H1 (cell line): Measurements from ENCODE around the gene AHDC1. TPM values are rescaled to one million over a fixed set of nuclear protein-coding genes. Genes with fewer than 3 reads are reported as not detected.

Source experiments
- CTCF ChIA-PET: fragments of 300-600 bp; sonication (Branson Sonifier 250); formaldehyde crosslinking; loops from one replicate; lab custom pipeline; 2021; ENCODE audit not compliant: partially characterized antibody; lab: Charles Lee
- POLR2A ChIA-PET: fragments of 300-600 bp; sonication (Branson Sonifier 250); formaldehyde crosslinking; loops from one replicate; lab custom pipeline; 2021; ENCODE audit warnings: inconsistent platforms; ENCODE audit not compliant: partially characterized antibody; lab: Charles Lee
- DNase-seq, 2 experiments: peaks; one replicate each; pipeline versions ENCODE4 v3.0.0 to v3.0.0-alpha.2; 2010 to 2022; ENCODE audit warnings: low spot score in 2 of 2, low read depth in 1 of 2, mixed read lengths in 1 of 2
- FAIRE-seq: peaks from 2 replicates; lab custom pipeline; 2011; peaks lifted over from hg19 to GRCh38; lab: Jason Lieb, UNC
- H2AFZ ChIP-seq: 2 replicates; pipeline ENCODE4 v1.8.1; 2012; ENCODE audit warnings: low read length, inconsistent platforms
- H2AK5ac ChIP-seq: 2 replicates; pipeline ENCODE4 v1.6.1; 2013; ENCODE audit warnings: low read depth, low read length
- H2BK120ac ChIP-seq: replicated peaks from 2 replicates; pipeline ENCODE3; 2013; ENCODE audit warnings: low read depth, low read length, inconsistent platforms
- H2BK12ac ChIP-seq: 2 replicates; pipeline ENCODE4 v1.6.1; 2013; ENCODE audit warnings: low read depth, low read length
- H2BK15ac ChIP-seq: 2 replicates; pipeline ENCODE4 v1.6.1; 2013; ENCODE audit warnings: low read length
- H2BK20ac ChIP-seq: 2 replicates; pipeline ENCODE4 v1.6.1; 2013; ENCODE audit warnings: low read length
- H2BK5ac ChIP-seq: 2 replicates; pipeline ENCODE4 v1.6.1; 2013; ENCODE audit warnings: low read depth, low read length
- H3K14ac ChIP-seq: 2 replicates; pipeline ENCODE4 v1.6.1; 2013; ENCODE audit warnings: inconsistent platforms; ENCODE audit not compliant: insufficient read length
- H3K18ac ChIP-seq: 2 replicates; pipeline ENCODE4 v1.6.1; 2013; ENCODE audit warnings: low read length; ENCODE audit errors: extremely low read depth
- H3K23ac ChIP-seq: 2 replicates; pipeline ENCODE4 v1.6.1; 2013; ENCODE audit warnings: inconsistent platforms; ENCODE audit not compliant: insufficient read length
- H3K23me2 ChIP-seq: 2 replicates; pipeline ENCODE4 v1.6.1; 2013; ENCODE audit warnings: low read depth, low read length
- H3K27ac ChIP-seq: 2 replicates; pipeline ENCODE4 v1.6.1; 2011; ENCODE audit warnings: low read depth, low read length, inconsistent platforms
- H3K27me3 ChIP-seq, 4 experiments: replicated peaks in 1 of 4; 1 replicate in 1 of 4; 2 replicates in 3 of 4; pipeline versions ENCODE4 v1.6.1 to v1.8.1; 2011 to 2013; ENCODE audit warnings: low read length in 3 of 4, mild to moderate bottlenecking in 3 of 4, inconsistent platforms in 2 of 4, mixed read lengths in 2 of 4, moderate library complexity in 1 of 4; ENCODE audit not compliant: control insufficient read depth in 3 of 4, insufficient read depth in 3 of 4; ENCODE audit errors: extremely low read depth in 1 of 4
- H3K36me3 ChIP-seq, 4 experiments: 2 replicates each; pipeline versions ENCODE4 v1.6.1 to v1.8.1; 2011 to 2013; ENCODE audit warnings: mild to moderate bottlenecking in 4 of 4, low read length in 3 of 4, moderate library complexity in 2 of 4, control low read depth in 1 of 4, inconsistent platforms in 1 of 4; ENCODE audit not compliant: insufficient read depth in 4 of 4, control insufficient read depth in 2 of 4
- H3K4ac ChIP-seq: replicated peaks from 2 replicates; pipeline ENCODE3; 2013; ENCODE audit warnings: low read length, low read depth, mixed read lengths, inconsistent platforms; ENCODE audit not compliant: insufficient read length
- H3K4me1 ChIP-seq, 4 experiments: replicated peaks in 1 of 4; 1 replicate in 1 of 4; 2 replicates in 3 of 4; pipeline versions ENCODE4 v1.6.1 to v1.8.1; 2011 to 2013; ENCODE audit warnings: low read length in 3 of 4, inconsistent platforms in 2 of 4, mixed read lengths in 1 of 4; ENCODE audit not compliant: insufficient read depth in 4 of 4, control insufficient read depth in 3 of 4
- H3K4me2 ChIP-seq, 2 experiments: 2 replicates each; pipeline versions ENCODE4 v1.6.1 to v1.8.1; 2011 to 2013; ENCODE audit warnings: low read depth in 2 of 2, low read length in 2 of 2, control low read depth in 1 of 2, inconsistent platforms in 1 of 2, mild to moderate bottlenecking in 1 of 2; ENCODE audit not compliant: insufficient read depth in 1 of 2
- H3K4me3 ChIP-seq, 4 experiments: fragments of 200-600, 300-600 bp in 1 of 4; sonication (generic), shearing (Covaris generic), sonication (Bioruptor Twin) in 1 of 4; 2 replicates each; pipeline versions ENCODE4 v1.5.1 to v1.8.1; 2011 to 2016; ENCODE audit warnings: low read length in 4 of 4, low read depth in 3 of 4, control low read depth in 2 of 4, inconsistent platforms in 2 of 4, mild to moderate bottlenecking in 2 of 4, mixed read lengths in 1 of 4, moderate library complexity in 1 of 4; ENCODE audit not compliant: insufficient read depth in 2 of 4; ENCODE audit errors: extremely low read depth in 1 of 4
- H3K56ac ChIP-seq: replicated peaks from 2 replicates; pipeline ENCODE3; 2013; ENCODE audit warnings: low read depth, mild to moderate bottlenecking, mixed read lengths, low read length, inconsistent platforms; ENCODE audit not compliant: insufficient read length
- H3K79me1 ChIP-seq: 2 replicates; pipeline ENCODE4 v1.6.1; 2013; ENCODE audit warnings: low read depth, low read length, control low read depth
- H3K79me2 ChIP-seq, 2 experiments: 2 replicates each; pipeline versions ENCODE4 v1.6.1 to v1.8.1; 2012 to 2013; ENCODE audit warnings: low read length in 2 of 2, mild to moderate bottlenecking in 2 of 2, inconsistent platforms in 1 of 2; ENCODE audit not compliant: insufficient read depth in 2 of 2, control insufficient read depth in 1 of 2
- H3K9ac ChIP-seq, 4 experiments: replicated peaks in 1 of 4; 1 replicate in 1 of 4; 2 replicates in 3 of 4; pipeline versions ENCODE4 v1.6.1 to v1.8.1; 2011 to 2013; ENCODE audit warnings: low read depth in 3 of 4, low read length in 3 of 4, control low read depth in 2 of 4, mild to moderate bottlenecking in 2 of 4, moderate library complexity in 2 of 4, inconsistent platforms in 1 of 4; ENCODE audit errors: extremely low read depth in 1 of 4
- H3K9me3 ChIP-seq, 2 experiments: 2 replicates each; pipeline versions ENCODE4 v1.6.1 to v1.8.1; 2012 to 2013; ENCODE audit warnings: mild to moderate bottlenecking in 2 of 2, moderate library complexity in 2 of 2, control low read depth in 1 of 2, inconsistent platforms in 1 of 2, low read depth in 1 of 2, low read length in 1 of 2, mixed read lengths in 1 of 2; ENCODE audit not compliant: insufficient read depth in 2 of 2
- H4K20me1 ChIP-seq, 2 experiments: replicated peaks in 1 of 2; 2 replicates each; pipeline versions ENCODE3 to v1.8.1; 2011 to 2013; ENCODE audit warnings: inconsistent platforms in 2 of 2, low read length in 2 of 2, mild to moderate bottlenecking in 1 of 2; ENCODE audit not compliant: insufficient read depth in 2 of 2, control insufficient read depth in 1 of 2
- H4K5ac ChIP-seq: 2 replicates; pipeline ENCODE4 v1.6.1; 2013; ENCODE audit warnings: low read length, low read depth, mixed read lengths, inconsistent platforms; ENCODE audit not compliant: insufficient read length
- H4K8ac ChIP-seq: 2 replicates; pipeline ENCODE4 v1.8.0; 2013; ENCODE audit warnings: mild to moderate bottlenecking, moderate library complexity, low read length, inconsistent platforms; ENCODE audit not compliant: insufficient read depth; ENCODE audit errors: extremely low read depth
- H4K91ac ChIP-seq: replicated peaks from 2 replicates; pipeline ENCODE3; 2013; ENCODE audit warnings: low read length, mixed read lengths, inconsistent platforms; ENCODE audit not compliant: insufficient read length
- SIN3A ChIP-seq, 2 experiments: IDR thresholded peaks in 1 of 2; conservative IDR thresholded peaks in 1 of 2; 2 replicates each; pipeline ENCODE4 v1.6.1; 2011 to 2012; ENCODE audit warnings: low read length in 2 of 2, improper control_type of control experiment in 1 of 2, low read depth in 1 of 2, mild to moderate bottlenecking in 1 of 2
- ZNF274 ChIP-seq: IDR thresholded peaks from 2 replicates; pipeline ENCODE4 v1.7.0; 2012; ENCODE audit warnings: low read length, borderline replicate concordance; ENCODE audit errors: extremely low read depth
- WGBS, 2 experiments: shearing (Covaris generic) in 1 of 2; methylation state at CpG; one replicate each; pipeline versions ENCODE4 v1.1.6 to v1.1.7; 2013 to 2015; ENCODE audit warnings: low lambda C conversion rate in 2 of 2, mixed read lengths in 2 of 2, inconsistent platforms in 1 of 2, low coverage in 1 of 2, missing lambda C conversion rate in 1 of 2; ENCODE audit not compliant: insufficient replicate concordance in 2 of 2, insufficient coverage in 1 of 2, insufficient read length in 1 of 2; ENCODE audit errors: extremely low coverage in 1 of 2, missing lambda C conversion rate in 1 of 2; 5-methylcytosine and 5-hydroxymethylcytosine counted together
- polyA plus RNA-seq, 7 experiments: library from polyadenylated mRNA; depleted of rRNA in 3 of 7; stranded (reverse) in 5 of 7; unstranded in 2 of 7; fragments of >200 nt in 5 of 7; fragments of 200-250 nt in 2 of 7; gene quantifications; 1 replicate in 5 of 7; 2 replicates in 1 of 7; 4 replicates in 1 of 7; pipeline versions ENCODE4 v1.2.1 to v1.2.3, GENCODE V29; 2011 to 2013; ENCODE audit warnings: missing spikeins in 2 of 7, mixed read lengths in 2 of 7
- total RNA-seq: library from RNA; stranded (reverse); fragmentation: NEBNext Ultra II Directional; extraction: Animal tissue kit (Norgen Biotek cat#: 25700); gene quantifications from 2 replicates; pipeline ENCODE4 v1.2.1, GENCODE V29; 2021
- TF ChIP-seq, protein P1 (sequence below): IDR thresholded peaks from 2 replicates; pipeline ENCODE4 v1.6.1; 2012; ENCODE audit warnings: inconsistent platforms
- TF ChIP-seq, protein P2 (sequence below): IDR thresholded peaks from 2 replicates; pipeline ENCODE4 v1.6.1; 2012; ENCODE audit warnings: inconsistent platforms
- TF ChIP-seq, protein P3 (sequence below), 3 experiments: IDR thresholded peaks; 1 replicate in 2 of 3; 2 replicates in 1 of 3; pipeline versions ENCODE4 v1.5.1 to v1.6.1; 2011; ENCODE audit warnings: low read length in 3 of 3, mild to moderate bottlenecking in 3 of 3, inconsistent platforms in 2 of 3, low read depth in 1 of 3, moderate library complexity in 1 of 3; ENCODE audit not compliant: insufficient read depth in 1 of 3; ENCODE audit errors: control extremely low read depth in 1 of 3

The AHDC1 gene
- total and polyA plus RNA-seq, 2 of the 8 experiments (the other 6 are each of a cell fraction or from before 2014, with no cell fraction given) = 4.4 to 35.1 TPM

DNA sequence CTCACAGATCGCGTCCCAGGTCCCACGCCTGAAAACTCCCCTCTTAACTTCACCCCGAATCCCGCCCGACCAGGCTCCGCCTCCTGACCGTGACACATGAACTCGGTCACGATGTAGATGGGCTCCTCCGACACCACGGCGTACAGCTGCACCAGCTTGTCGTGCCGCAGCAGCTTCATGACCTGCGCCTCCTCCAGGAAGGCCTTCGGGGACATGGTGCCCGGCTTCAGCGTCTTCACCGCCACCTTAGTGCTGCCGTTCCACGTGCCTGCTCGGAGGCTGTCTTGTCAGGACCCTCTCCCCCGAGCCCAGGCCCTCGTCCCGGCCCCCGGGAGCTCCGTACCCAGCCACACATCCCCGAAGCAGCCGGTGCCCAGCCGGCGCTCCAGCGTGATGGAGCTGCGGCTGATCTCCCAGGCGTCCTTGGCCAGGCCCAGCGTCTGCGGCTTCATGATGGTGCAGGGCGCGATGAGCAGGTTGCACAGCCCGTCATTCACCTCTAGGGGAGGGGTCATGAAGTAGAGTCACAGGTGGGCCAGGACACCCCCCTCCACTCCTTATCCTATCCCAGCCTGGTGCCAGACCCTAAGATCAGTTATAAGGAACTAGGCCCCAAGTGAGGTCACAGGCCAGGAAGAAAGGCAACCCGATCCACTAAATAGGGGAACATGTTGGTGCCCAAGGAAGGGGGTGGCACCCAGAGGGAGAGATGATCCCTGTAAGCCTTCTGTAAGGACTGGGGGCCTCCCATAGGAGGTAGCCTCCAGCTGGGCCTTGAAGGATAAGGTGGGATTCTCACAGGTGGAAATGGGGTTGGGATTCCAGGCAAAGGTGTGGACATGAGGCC, 11.6 kb upstream of the AHDC1 start:
- peaks cover 0 to 2% of the 10 kb centered on the region in 2 experiments for H4K20me1 ChIP-seq
- peak overlapping the region; percentile 68; the same call in 1 of the 2 replicates for H2BK5ac ChIP-seq
- H2BK20ac ChIP-seq = 0 out of 2 replicates have a peak overlapping the region, but pooled peaks have one; percentile 0
- no peaks in the 10 kb centered on the region for H3K36me3 ChIP-seq
- H3K9ac ChIP-seq = no peak overlapping the region; a peak in 1 of 7 replicates
- 0 out of 2 replicates have a peak overlapping the region, but pooled peaks have one; percentile 19 for H2BK15ac ChIP-seq
- H4K8ac ChIP-seq = no peak overlapping the region
- DNase-seq = no peak
- peaks cover 7% of the 10 kb centered on the region for H3K23me2 ChIP-seq
- WGBS, 2 experiments = 30% methylated on average over 29 of the region's 41 CpGs; no CpG with 5 or more reads in 1 of the 2 experiments
- H3K79me1 ChIP-seq = no peaks in the 10 kb centered on the region
- H3K27ac ChIP-seq = no peak overlapping the region
- H2AFZ ChIP-seq = peak overlapping the region; percentile 57; the same call in 1 of the 2 replicates
- H3K4me1 ChIP-seq = peaks cover 0 to 16% (median 9%) of the 10 kb centered on the region in 4 experiments; a peak in 6 of 7 replicates
- H4K5ac ChIP-seq = no peak overlapping the region
- H2BK120ac ChIP-seq = no peak overlapping the region
- no peak overlapping the region for H3K14ac ChIP-seq
- peak overlapping the region; percentile 80; the same call in 1 of the 2 replicates for H3K18ac ChIP-seq
- H3K56ac ChIP-seq = no peak overlapping the region
- H3K9me3 ChIP-seq = no peaks in the 10 kb centered on the region
- CTCF ChIA-PET = interaction anchor here (0.6 to 37.8 kb wide), 22 partner anchors 8 to 315 kb away, joined by 3 to 1807 read pairs (median 6); partner anchors contain the start of genes AHDC1, GPR3 and IFI6
- H3K23ac ChIP-seq = no peak overlapping the region
- H2AK5ac ChIP-seq = peak overlapping the region; percentile 25; the same call in 1 of the 2 replicates
- no peak overlapping the region for H4K91ac ChIP-seq
- no peak overlapping the region for H3K4ac ChIP-seq
- no peak for FAIRE-seq
- H3K4me2 ChIP-seq = peak overlapping the region; percentile 94
- peaks cover 0 to 11% (median 6%) of the 10 kb centered on the region in 4 experiments; a peak in 2 of 7 replicates for H3K27me3 ChIP-seq
- no peaks in the 10 kb centered on the region for H3K79me2 ChIP-seq
- peak overlapping the region; percentile 82; the same call in 1 of the 2 replicates for H2BK12ac ChIP-seq
- POLR2A ChIA-PET = interaction anchor here (0.5 to 2.1 kb wide), 12 partner anchors 9 to 647 kb away, joined by 3 to 6 read pairs (median 4); partner anchors contain the start of genes AHDC1 and WASF2
- H3K4me3 ChIP-seq = peak overlapping the region; percentile 50 to 63 (median 54)
- TF ChIP-seq, protein P1, sequence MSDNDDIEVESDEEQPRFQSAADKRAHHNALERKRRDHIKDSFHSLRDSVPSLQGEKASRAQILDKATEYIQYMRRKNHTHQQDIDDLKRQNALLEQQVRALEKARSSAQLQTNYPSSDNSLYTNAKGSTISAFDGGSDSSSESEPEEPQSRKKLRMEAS = peak; percentile 78
- TF ChIP-seq, protein P2, sequence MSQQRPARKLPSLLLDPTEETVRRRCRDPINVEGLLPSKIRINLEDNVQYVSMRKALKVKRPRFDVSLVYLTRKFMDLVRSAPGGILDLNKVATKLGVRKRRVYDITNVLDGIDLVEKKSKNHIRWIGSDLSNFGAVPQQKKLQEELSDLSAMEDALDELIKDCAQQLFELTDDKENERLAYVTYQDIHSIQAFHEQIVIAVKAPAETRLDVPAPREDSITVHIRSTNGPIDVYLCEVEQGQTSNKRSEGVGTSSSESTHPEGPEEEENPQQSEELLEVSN = no peak; the same call in 1 of the 2 replicates
- TF ChIP-seq ZNF274 (no peak), SIN3A (conservative IDR thresholded peaks at IDR 0.05 in 1 of 2, IDR thresholded peaks at IDR 0.05 in 1 of 2; ENCODE audit: low read depth in 1 of 2, low read length in 2 of 2) (0 out of 4 replicates have a peak, but pooled peaks of 1 of the 2 experiments have one; percentile 29)
- TF ChIP-seq, protein P3, sequence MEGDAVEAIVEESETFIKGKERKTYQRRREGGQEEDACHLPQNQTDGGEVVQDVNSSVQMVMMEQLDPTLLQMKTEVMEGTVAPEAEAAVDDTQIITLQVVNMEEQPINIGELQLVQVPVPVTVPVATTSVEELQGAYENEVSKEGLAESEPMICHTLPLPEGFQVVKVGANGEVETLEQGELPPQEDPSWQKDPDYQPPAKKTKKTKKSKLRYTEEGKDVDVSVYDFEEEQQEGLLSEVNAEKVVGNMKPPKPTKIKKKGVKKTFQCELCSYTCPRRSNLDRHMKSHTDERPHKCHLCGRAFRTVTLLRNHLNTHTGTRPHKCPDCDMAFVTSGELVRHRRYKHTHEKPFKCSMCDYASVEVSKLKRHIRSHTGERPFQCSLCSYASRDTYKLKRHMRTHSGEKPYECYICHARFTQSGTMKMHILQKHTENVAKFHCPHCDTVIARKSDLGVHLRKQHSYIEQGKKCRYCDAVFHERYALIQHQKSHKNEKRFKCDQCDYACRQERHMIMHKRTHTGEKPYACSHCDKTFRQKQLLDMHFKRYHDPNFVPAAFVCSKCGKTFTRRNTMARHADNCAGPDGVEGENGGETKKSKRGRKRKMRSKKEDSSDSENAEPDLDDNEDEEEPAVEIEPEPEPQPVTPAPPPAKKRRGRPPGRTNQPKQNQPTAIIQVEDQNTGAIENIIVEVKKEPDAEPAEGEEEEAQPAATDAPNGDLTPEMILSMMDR (IDR thresholded peaks at IDR 0.05; ENCODE audit: control extremely low read depth in 1 of 3, insufficient read depth in 1 of 3, low read depth in 1 of 3, low read length in 3 of 3) = peak in 2 of 3 experiments; percentile 27 to 31; a peak in 2 of 4 replicates
